Fibroblast of lung (primary cell): ENCODE data around the gene HBQ1. TPM values are rescaled to one million over a fixed set of nuclear protein-coding genes. Genes with fewer than 3 reads are reported as not detected.
A peak's percentile ranks its signal among the peaks of the same experiment; 100 is the strongest.

Source experiments
- DNase-seq, 2 donors: peaks; one replicate each; pipeline versions ENCODE4 v3.0.0 to v3.0.0-alpha.2; 2010; ENCODE audit warnings: low read depth in 2 of 2
- H2AFZ ChIP-seq: 2 replicates; pipeline ENCODE4 v1.5.1; 2012; ENCODE audit warnings: low read length, control low read depth, inconsistent platforms
- H3K27ac ChIP-seq: 2 replicates; pipeline ENCODE4 v1.5.1; 2011; ENCODE audit warnings: low read length, control low read depth; ENCODE audit not compliant: insufficient read depth
- H3K27me3 ChIP-seq: 2 replicates; pipeline ENCODE4 v1.5.1; 2011; ENCODE audit warnings: mild to moderate bottlenecking, low read length; ENCODE audit not compliant: control insufficient read depth, insufficient read depth
- H3K36me3 ChIP-seq: 2 replicates; pipeline ENCODE4 v1.5.1; 2011; ENCODE audit warnings: low read length; ENCODE audit not compliant: control insufficient read depth, insufficient read depth
- H3K4me1 ChIP-seq: 2 replicates; pipeline ENCODE4 v1.5.1; 2011; ENCODE audit warnings: low read length; ENCODE audit not compliant: control insufficient read depth, insufficient read depth; ENCODE audit errors: extremely low read depth
- H3K4me2 ChIP-seq: 2 replicates; pipeline ENCODE4 v1.5.1; 2011; ENCODE audit warnings: low read length, control low read depth; ENCODE audit not compliant: insufficient read depth; ENCODE audit errors: extremely low read depth
- H3K4me3 ChIP-seq, 4 experiments: fragments of 200-600 bp in 1 of 4; sonication (generic) in 1 of 4; replicated peaks in 1 of 4; 2 replicates each; pipeline ENCODE4 v1.5.1; 2011 to 2016; ENCODE audit warnings: low read length in 4 of 4, low read depth in 3 of 4, mild to moderate bottlenecking in 3 of 4, control low read depth in 2 of 4, inconsistent platforms in 1 of 4, mixed read lengths in 1 of 4; ENCODE audit not compliant: insufficient read depth in 1 of 4; ENCODE audit errors: control extremely low read depth in 1 of 4
- H3K79me2 ChIP-seq: 2 replicates; pipeline ENCODE4 v1.5.1; 2012; ENCODE audit warnings: mild to moderate bottlenecking, low read length, inconsistent platforms; ENCODE audit not compliant: control insufficient read depth, insufficient read depth
- H3K9ac ChIP-seq: 2 replicates; pipeline ENCODE4 v1.5.1; 2011; ENCODE audit warnings: mild to moderate bottlenecking, low read length, control low read depth; ENCODE audit not compliant: insufficient read depth
- H3K9me3 ChIP-seq: 2 replicates; pipeline ENCODE4 v1.5.1; 2012; ENCODE audit warnings: low read depth, low read length; ENCODE audit not compliant: control insufficient read depth, insufficient read depth
- H4K20me1 ChIP-seq: 2 replicates; pipeline ENCODE4 v1.5.1; 2011; ENCODE audit warnings: low read length; ENCODE audit not compliant: control insufficient read depth, insufficient read depth; ENCODE audit errors: extremely low read depth
- CTCF ChIP-seq, 2 donors: IDR thresholded peaks in 1 of 2; conservative IDR thresholded peaks in 1 of 2; 1 replicate in 1 of 2; 2 replicates in 1 of 2; pipeline ENCODE4 v1.5.1; 2011 to 2012; ENCODE audit warnings: low read length in 2 of 2, control low read depth in 1 of 2, inconsistent platforms in 1 of 2, low read depth in 1 of 2, mild to moderate bottlenecking in 1 of 2
- EZH2 ChIP-seq: IDR thresholded peaks from 2 replicates; pipeline ENCODE4 v1.5.1; 2012; ENCODE audit warnings: low read length, control low read depth, mild to moderate bottlenecking; ENCODE audit errors: missing control alignments
- polyA plus RNA-seq, 2 donors: library from polyadenylated mRNA; depleted of rRNA in 1 of 2; stranded (reverse) in 1 of 2; unstranded in 1 of 2; fragments of >200 nt; gene quantifications; 2 replicates each; pipeline ENCODE4 v1.2.1, GENCODE V29; 2011 to 2012; ENCODE audit warnings: missing spikeins in 1 of 2
- total RNA-seq: library from RNA; depleted of rRNA; stranded (reverse); fragments of >200 nt; gene quantifications from 2 replicates; pipeline ENCODE4 v1.2.1, GENCODE V29; 2014

Gene HBQ1
- total and polyA plus RNA-seq, 2 donors (not counting 1 experiment from before 2014, with no cell fraction given) = not detected

GRCh38 chr16:228151-228851 is 48.0 kb downstream of the HBQ1 start:
- Histone ChIP-seq H3K36me3 (peaks cover 10% of the 10 kb centered on the region), H3K4me2 (peak overlapping the region; percentile 86), H3K4me1 (peaks cover 3% of the 10 kb centered on the region), H3K9me3 (no peaks in the 10 kb centered on the region), H3K27ac (peak overlapping the region; percentile 93), H4K20me1 (no peaks in the 10 kb centered on the region), H3K79me2 (peaks cover 35% of the 10 kb centered on the region), H3K27me3 (no peaks in the 10 kb centered on the region), H2AFZ (no peak overlapping the region), H3K9ac (peak overlapping the region; percentile 97), H3K4me3 (peak overlapping the region; percentile 41 to 99 (median 92))
- TF ChIP-seq EZH2 = no peak
- no peak for TF ChIP-seq CTCF (conservative IDR thresholded peaks at IDR 0.05 in 1 of 2, IDR thresholded peaks at IDR 0.05 in 1 of 2; ENCODE audit: low read depth in 1 of 2, low read length in 2 of 2)
- peak in 1 of 2 donors; percentile 13 for DNase-seq

DNA sequence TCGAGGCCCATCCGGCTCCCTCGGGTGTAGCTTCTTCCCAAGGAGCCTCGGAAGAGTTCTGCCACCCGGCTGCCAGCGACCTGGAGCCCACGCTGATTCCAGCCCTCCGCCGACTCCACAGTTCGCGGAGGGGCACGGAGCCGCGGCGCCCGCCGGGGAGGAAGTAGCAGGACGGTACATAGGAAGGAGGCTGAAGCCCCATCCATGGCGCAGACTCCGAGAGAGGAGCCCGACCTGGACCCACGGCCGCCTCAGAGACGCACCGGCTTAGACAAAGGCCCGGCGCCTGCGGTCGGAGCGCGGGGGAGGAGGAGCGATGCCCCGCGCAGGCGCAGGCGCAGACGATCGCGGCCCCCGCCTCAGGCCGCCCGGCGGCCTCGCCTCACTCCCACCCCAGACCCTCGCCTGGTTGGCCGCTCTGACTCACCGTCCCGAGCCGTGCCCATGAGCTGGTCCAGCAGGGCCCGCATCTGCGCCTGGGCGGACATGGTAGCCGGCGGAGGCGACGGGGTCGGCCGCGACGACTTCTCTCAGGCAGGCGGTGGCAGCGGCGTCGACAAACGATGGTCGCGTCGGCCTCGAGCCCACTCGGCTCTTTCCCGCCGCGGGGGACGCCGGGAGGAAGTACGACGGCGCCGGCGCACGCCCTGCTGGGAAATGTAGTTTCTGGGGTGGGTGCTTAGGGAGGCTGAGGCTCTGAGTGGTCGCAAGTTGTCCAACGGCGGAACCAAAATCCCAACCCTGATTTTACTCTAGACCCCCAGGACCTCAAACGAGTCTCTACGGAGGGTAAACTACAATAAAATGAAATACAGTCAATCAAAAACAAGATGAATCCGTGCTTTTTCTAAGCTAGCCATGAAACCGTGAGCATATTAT is 48.8 kb downstream of the HBQ1 start, which contains the start of gene LUC7L:
TSS of gene LUC7L (minus strand) at position 598 of the 879 bp plus-strand sequence. CDS start at position 488, 110 bp downstream.
- H3K79me2 ChIP-seq = peaks cover 32% of the 10 kb centered on the region

More for the DNA sequence above, 48.8 kb downstream of the HBQ1 start, which contains the start of gene LUC7L:
- TF ChIP-seq EZH2 = no peak
- TF ChIP-seq CTCF (conservative IDR thresholded peaks at IDR 0.05 in 1 of 2, IDR thresholded peaks at IDR 0.05 in 1 of 2; ENCODE audit: low read depth in 1 of 2, low read length in 2 of 2) = no peak
- Histone ChIP-seq H3K4me2 (peak within 1 kb of the TSS; percentile 86), H3K27me3 (no peaks in the 10 kb centered on the region), H4K20me1 (no peaks in the 10 kb centered on the region), H3K9ac (peak within 1 kb of the TSS; percentile 97), H3K27ac (peak within 1 kb of the TSS; percentile 93), H3K36me3 (peaks cover 8% of the 10 kb centered on the region), H3K9me3 (no peaks in the 10 kb centered on the region), H2AFZ (peak within 1 kb of the TSS; percentile 81), H3K4me3 (peak within 1 kb of the TSS; percentile 41 to 99 (median 92)), H3K4me1 (peaks cover 3% of the 10 kb centered on the region)
- peak; percentile 84 to 85 for DNase-seq
